ENCODE results near the gene DNM1L. TPM values are rescaled to one million over a fixed set of nuclear protein-coding genes. Genes with fewer than 3 reads are reported as not detected.
A peak's percentile ranks its signal among the peaks of the same experiment; 100 is the strongest.

DNM1L gene
- total RNA-seq, 1 experiment from 2014 or later: 112 TPM

DNA sequence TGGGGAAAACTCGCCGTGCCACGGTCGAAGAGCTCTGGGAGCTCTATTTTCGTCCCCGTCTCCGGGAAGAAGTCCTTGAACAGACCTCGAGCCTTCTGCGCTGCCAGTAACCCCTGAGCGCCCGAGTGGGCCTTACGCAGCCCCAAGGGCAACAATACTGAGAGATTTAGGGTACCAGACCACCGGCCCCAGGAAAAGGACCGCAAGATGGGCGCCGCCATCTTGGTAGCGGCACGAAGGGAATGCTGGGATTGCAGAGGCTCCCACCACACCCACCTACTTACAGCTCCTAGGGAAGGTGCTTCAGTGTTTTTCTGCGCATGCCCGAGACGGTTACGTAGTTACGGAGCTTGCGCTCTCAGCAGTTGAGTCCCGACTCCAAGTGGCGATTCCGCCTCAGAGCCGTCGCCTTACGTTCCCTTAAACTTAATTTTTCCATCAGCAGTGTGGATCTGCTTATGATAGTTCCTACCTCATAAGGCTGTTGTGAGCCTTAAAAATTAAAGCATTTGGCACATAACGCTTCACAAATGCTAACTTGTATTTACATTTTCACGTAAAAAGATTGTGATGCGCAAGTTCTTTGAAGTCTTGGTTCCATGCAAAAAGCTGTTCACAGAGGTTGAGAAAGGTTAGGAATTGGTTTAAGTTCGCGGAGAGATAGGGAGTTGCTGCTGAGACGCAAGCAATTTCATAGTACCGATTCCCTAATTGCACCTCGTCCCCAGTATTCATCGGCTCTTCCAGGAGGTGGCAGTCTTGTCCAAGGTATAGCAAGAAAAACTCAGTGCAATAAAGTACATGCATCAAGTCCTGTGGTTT, 76.8 kb downstream of the DNM1L start, which contains the start of gene YARS2:
Gene YARS2 (minus strand): TSS at position 244 of the 822 bp plus-strand sequence. CDS start 23 bp downstream, at position 221.
- Histone ChIP-seq H3K9me2 (ENCODE audit: insufficient read depth) (no peaks in the 10 kb centered on the region), H3K27ac (peak within 1 kb of the TSS; percentile 91), H3K4me2 (peak within 1 kb of the TSS; percentile 97), H4K20me1 (ENCODE audit: insufficient read depth) (0 out of 2 replicates have a peak, but pooled peaks cover 5% of the 10 kb centered on the region), H3K36me3 (ENCODE audit: low read depth) (peaks cover 27% of the 10 kb centered on the region), H3K27me3 (ENCODE audit: insufficient read depth, low read depth) (no peaks in the 10 kb centered on the region), H3K79me2 (ENCODE audit: low read depth) (peaks cover 31% of the 10 kb centered on the region), H3K4me1 (replicated peaks; ENCODE audit: insufficient read depth) (peaks cover 21% of the 10 kb centered on the region), H3K4me3 (peak within 1 kb of the TSS; percentile 84), H3K9me3 (ENCODE audit: insufficient read depth, low read depth) (no peaks in the 10 kb centered on the region; the same call in 1 of the 2 replicates), H2AFZ (peak within 1 kb of the TSS; percentile 100), H3F3A (ENCODE audit: insufficient read depth, low read depth) (peaks cover 10% of the 10 kb centered on the region; the same call in 1 of the 2 replicates)
- peak; percentile 92 to 94 for DNase-seq
- POLR2A ChIA-PET (ENCODE audit: unreplicated experiment): interaction anchor here (0.6 to 1.9 kb wide), 12 partner anchors 60 to 1266 kb away, joined by 3 to 14 read pairs (median 4); partner anchors contain the start of genes ALG10 and PKP2
- intact Hi-C loops (cut with micrococcal nuclease; ENCODE audit: unreplicated experiment): loop anchor here (1.0 to 5.0 kb wide), 17 partner anchors 77 to 1462 kb away; partner anchors contain the start of genes ALG10, AMN1, DNM1L and ETFBKMT
- CTCF ChIA-PET: interaction anchor here (0.6 to 1.9 kb wide), 17 partner anchors 162 to 1503 kb away, joined by 3 to 12 read pairs (median 4); partner anchors contain the start of gene ALG10
- TF ChIP-seq EZH2 (IDR thresholded peaks at IDR 0.05; ENCODE audit: low read depth): no peak
- TF ChIP-seq CTCF (conservative IDR thresholded peaks at IDR 0.05): peak; percentile 93
- TSS peak; percentile 81 for BruUV-seq (replicated peaks)

DNA sequence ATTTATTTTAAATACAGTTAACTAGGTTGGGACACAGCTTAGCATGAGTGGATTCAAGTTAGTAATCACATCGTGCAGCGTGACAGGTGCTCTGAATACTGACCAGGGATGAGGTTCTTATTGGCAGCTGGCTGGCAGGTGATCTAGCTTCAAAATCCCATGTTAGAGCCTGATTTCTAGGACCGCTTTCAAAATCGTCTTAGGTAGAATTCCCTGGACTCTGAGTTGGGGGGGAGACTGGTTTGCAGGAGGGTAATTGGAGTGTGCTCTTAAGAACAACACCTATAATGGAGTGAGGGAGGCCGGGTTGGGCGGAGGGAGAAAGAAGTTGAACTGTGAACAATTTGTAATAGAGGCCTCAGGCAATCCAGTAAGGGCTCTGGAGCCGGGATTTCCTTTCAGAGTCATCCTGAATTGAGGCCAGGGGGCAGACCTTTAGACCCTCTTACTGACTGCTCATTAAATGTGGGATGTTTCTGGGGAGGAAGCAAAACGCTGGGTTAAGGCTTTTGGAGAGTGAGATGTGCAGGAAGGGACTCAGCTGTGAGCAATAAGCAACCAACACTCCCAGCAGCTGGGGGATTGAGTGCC, 77.5 kb downstream of the DNM1L start:
- Histone ChIP-seq H3K9me2 (ENCODE audit: insufficient read depth) (no peaks in the 10 kb centered on the region), H3K9me3 (ENCODE audit: insufficient read depth, low read depth) (no peaks in the 10 kb centered on the region; the same call in 1 of the 2 replicates), H3K4me2 (peak overlapping the region; percentile 97), H3K4me1 (replicated peaks; ENCODE audit: insufficient read depth) (peaks cover 21% of the 10 kb centered on the region), H2AFZ (peak overlapping the region; percentile 5; the same call in 1 of the 2 replicates), H3K27me3 (ENCODE audit: insufficient read depth, low read depth) (no peaks in the 10 kb centered on the region), H3K79me2 (ENCODE audit: low read depth) (peaks cover 31% of the 10 kb centered on the region), H3F3A (ENCODE audit: insufficient read depth, low read depth) (peaks cover 10% of the 10 kb centered on the region; the same call in 1 of the 2 replicates), H3K36me3 (ENCODE audit: low read depth) (peaks cover 24% of the 10 kb centered on the region), H3K4me3 (peak overlapping the region; percentile 84), H4K20me1 (ENCODE audit: insufficient read depth) (0 out of 2 replicates have a peak, but pooled peaks cover 5% of the 10 kb centered on the region), H3K27ac (no peak overlapping the region)
- DNase-seq: no peak
- intact Hi-C loops (cut with micrococcal nuclease; ENCODE audit: unreplicated experiment): loop anchor here (1.0 to 5.0 kb wide), 10 partner anchors 163 to 1462 kb away; partner anchors contain the start of gene ALG10
- TF ChIP-seq CTCF (conservative IDR thresholded peaks at IDR 0.05): no peak
- TF ChIP-seq EZH2 (IDR thresholded peaks at IDR 0.05; ENCODE audit: low read depth): no peak
- CTCF ChIA-PET: interaction anchor here (0.6 to 1.8 kb wide), 8 partner anchors 161 to 1504 kb away, joined by 3 to 12 read pairs (median 4); partner anchors contain the start of gene ALG10
- BruUV-seq (replicated peaks): no TSS peak
- POLR2A ChIA-PET (ENCODE audit: unreplicated experiment): interaction anchor here (0.6 to 1.9 kb wide), 5 partner anchors 140 to 1266 kb away, joined by 3 to 14 read pairs (median 3); partner anchors contain the start of genes ALG10 and PKP2

DNA sequence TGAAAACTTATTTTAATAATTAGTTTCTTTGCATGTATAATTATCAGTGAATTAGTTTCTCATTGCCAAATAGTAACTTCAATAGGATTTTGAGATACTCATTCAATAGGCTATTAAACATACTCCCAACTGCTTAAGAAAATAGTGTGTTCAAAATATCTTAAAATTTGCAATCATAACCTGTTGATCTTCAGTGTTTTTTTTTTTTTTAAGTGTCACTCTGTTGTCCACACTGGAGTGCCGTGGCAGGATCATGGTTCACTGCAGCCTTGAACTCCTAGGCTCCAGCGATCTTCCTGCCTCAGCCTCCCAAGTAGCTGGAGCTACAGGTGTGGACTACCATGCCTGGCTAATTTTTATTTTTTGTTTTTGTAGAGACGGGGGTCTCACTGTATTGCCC, 78.1 kb downstream of the DNM1L start:
- Histone ChIP-seq H3K9me2 (ENCODE audit: insufficient read depth) (no peaks in the 10 kb centered on the region), H3K4me3 (no peak overlapping the region), H3K9me3 (ENCODE audit: insufficient read depth, low read depth) (no peaks in the 10 kb centered on the region; the same call in 1 of the 2 replicates), H3K4me2 (peak overlapping the region; percentile 97; the same call in 1 of the 2 replicates), H3K27ac (no peak overlapping the region), H3K36me3 (ENCODE audit: low read depth) (peaks cover 18% of the 10 kb centered on the region; the same call in 1 of the 2 replicates), H3F3A (ENCODE audit: insufficient read depth, low read depth) (peaks cover 10% of the 10 kb centered on the region; the same call in 1 of the 2 replicates), H3K4me1 (replicated peaks; ENCODE audit: insufficient read depth) (peaks cover 21% of the 10 kb centered on the region), H3K79me2 (ENCODE audit: low read depth) (peaks cover 31% of the 10 kb centered on the region), H2AFZ (no peak overlapping the region), H4K20me1 (ENCODE audit: insufficient read depth) (0 out of 2 replicates have a peak, but pooled peaks cover 5% of the 10 kb centered on the region), H3K27me3 (ENCODE audit: insufficient read depth, low read depth) (no peaks in the 10 kb centered on the region)
- POLR2A ChIA-PET (ENCODE audit: unreplicated experiment): no interaction called here
- TF ChIP-seq EZH2 (IDR thresholded peaks at IDR 0.05; ENCODE audit: low read depth) (no peak), CTCF (conservative IDR thresholded peaks at IDR 0.05) (no peak)
- DNase-seq: no peak
- CTCF ChIA-PET: interaction anchor here (1.4 kb wide), 1 partner anchor 190 kb away, joined by 5 read pairs; no protein-coding TSS in a partner anchor
- intact Hi-C loops (cut with micrococcal nuclease; ENCODE audit: unreplicated experiment): loop anchor here (2.0 to 5.0 kb wide), 5 partner anchors 420 to 1370 kb away; no protein-coding TSS in a partner anchor
- BruUV-seq (replicated peaks): no TSS peak

Measured in PC-9 (cell line).